Mammary epithelial cell (primary cell): ENCODE data around the gene GHRL.

Experiments used
- EZH2 ChIP-seq: IDR thresholded peaks from 2 replicates; pipeline ENCODE4 v1.6.1; 2012; ENCODE audit warnings: low read length, inconsistent platforms, borderline replicate concordance
- TF ChIP-seq, protein P1 (sequence below), 2 donors: IDR thresholded peaks in 1 of 2; conservative IDR thresholded peaks in 1 of 2; 2 replicates each; pipeline ENCODE4 v1.5.1; 2011 to 2012; ENCODE audit warnings: inconsistent platforms in 2 of 2, low read length in 2 of 2, mild to moderate bottlenecking in 2 of 2, control low read depth in 1 of 2, low read depth in 1 of 2; ENCODE audit not compliant: insufficient read depth in 1 of 2; ENCODE audit errors: extremely low read depth in 1 of 2

- TF ChIP-seq, protein P1, sequence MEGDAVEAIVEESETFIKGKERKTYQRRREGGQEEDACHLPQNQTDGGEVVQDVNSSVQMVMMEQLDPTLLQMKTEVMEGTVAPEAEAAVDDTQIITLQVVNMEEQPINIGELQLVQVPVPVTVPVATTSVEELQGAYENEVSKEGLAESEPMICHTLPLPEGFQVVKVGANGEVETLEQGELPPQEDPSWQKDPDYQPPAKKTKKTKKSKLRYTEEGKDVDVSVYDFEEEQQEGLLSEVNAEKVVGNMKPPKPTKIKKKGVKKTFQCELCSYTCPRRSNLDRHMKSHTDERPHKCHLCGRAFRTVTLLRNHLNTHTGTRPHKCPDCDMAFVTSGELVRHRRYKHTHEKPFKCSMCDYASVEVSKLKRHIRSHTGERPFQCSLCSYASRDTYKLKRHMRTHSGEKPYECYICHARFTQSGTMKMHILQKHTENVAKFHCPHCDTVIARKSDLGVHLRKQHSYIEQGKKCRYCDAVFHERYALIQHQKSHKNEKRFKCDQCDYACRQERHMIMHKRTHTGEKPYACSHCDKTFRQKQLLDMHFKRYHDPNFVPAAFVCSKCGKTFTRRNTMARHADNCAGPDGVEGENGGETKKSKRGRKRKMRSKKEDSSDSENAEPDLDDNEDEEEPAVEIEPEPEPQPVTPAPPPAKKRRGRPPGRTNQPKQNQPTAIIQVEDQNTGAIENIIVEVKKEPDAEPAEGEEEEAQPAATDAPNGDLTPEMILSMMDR (conservative IDR thresholded peaks at IDR 0.05 in 1 of 2, IDR thresholded peaks at IDR 0.05 in 1 of 2; ENCODE audit: extremely low read depth in 1 of 2, insufficient read depth in 1 of 2, low read depth in 1 of 2, low read length in 2 of 2), result no peak
- TF ChIP-seq EZH2, result no peak
Measured at GRCh38 chr3:10303105-10303504, 10.4 kb upstream of the GHRL start.
